Neural progenitor cell (in vitro differentiated cells): Measurements from ENCODE around the gene BORCS8.

ENCODE experiments used
- CTCF ChIP-seq: fragments of 200-600 bp; sonication (generic); IDR thresholded peaks from 2 replicates; pipeline ENCODE4 v1.5.1; 2017; ENCODE audit warnings: antibody characterized with exemption, mild to moderate bottlenecking
- EZH2 ChIP-seq: fragments of 200-600 bp; sonication (generic); IDR thresholded peaks from 2 replicates; pipeline ENCODE4 v1.6.1; 2017; ENCODE audit warnings: antibody characterized with exemption, mild to moderate bottlenecking, moderate library complexity
- EZH2phosphoT487 ChIP-seq: fragments of 200-600 bp; sonication (generic); IDR thresholded peaks from 2 replicates; pipeline ENCODE4 v1.6.1; 2017; ENCODE audit warnings: antibody characterized with exemption

DNA sequence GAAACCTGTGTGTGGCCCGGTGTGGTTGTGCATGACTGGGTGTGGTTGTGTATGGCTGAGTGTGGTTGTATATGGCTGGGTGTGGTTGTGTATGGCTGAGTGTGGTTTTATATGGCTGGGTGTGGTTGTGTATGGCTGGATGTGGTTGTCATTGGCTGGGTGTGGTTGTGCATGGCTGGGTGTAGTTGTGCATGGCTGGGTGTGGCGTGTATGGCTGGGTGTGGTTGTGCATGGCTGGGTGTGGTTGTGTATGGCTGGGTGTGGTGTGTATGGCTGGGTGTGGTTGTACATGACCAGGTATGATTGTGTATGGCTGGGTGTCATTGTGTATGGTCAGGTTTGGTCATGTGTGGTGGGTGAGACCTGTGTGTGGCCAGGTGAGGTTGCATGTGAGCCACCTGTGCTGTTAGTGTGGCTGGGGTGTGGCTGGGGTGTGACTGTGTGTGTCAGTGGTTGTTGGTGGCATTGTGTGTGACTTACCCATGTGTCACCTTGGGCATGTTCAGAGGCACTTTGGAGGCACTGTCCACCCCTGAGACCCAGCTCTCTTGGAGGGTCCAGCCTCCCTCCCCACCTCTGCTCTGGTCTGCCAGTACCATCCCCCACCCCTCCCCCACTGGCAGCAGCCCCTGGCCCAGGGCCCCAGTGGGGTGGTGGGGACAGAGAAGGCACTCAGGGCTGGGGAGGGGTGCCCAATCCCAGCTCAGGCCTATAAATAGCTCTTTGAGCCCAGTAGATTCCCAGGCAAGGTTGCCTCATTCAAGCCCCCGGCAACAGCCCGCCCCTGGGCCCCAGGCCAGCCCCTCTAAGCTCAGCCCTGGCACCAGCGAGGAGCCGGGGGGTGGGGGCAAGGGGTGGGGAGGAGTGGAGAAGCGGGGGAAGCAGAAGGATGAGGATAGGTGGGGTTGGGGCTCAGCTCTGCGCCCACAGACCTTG is 16.0 kb upstream of the BORCS8 start:
- TF ChIP-seq CTCF, result no peak
- no peak for TF ChIP-seq EZH2
- TF ChIP-seq EZH2phosphoT487, result no peak
